Breast epithelium (tissue), 3 donors: Measurements from ENCODE around the gene GFPT2.

Experiments
- POLR2A ChIP-seq: fragments of 450-650 bp; IDR thresholded peaks from one replicate; pipeline ENCODE4 v1.6.1; 2016; ENCODE audit warnings: antibody characterized with exemption, mild to moderate bottlenecking, moderate library complexity
- TF ChIP-seq, protein P1 (sequence below), 3 donors: fragments of 450-650 bp; IDR thresholded peaks; one replicate each; pipeline ENCODE4 v1.5.1; 2016 to 2017; ENCODE audit warnings: antibody characterized with exemption in 3 of 3, mild to moderate bottlenecking in 3 of 3, moderate library complexity in 3 of 3

DNA sequence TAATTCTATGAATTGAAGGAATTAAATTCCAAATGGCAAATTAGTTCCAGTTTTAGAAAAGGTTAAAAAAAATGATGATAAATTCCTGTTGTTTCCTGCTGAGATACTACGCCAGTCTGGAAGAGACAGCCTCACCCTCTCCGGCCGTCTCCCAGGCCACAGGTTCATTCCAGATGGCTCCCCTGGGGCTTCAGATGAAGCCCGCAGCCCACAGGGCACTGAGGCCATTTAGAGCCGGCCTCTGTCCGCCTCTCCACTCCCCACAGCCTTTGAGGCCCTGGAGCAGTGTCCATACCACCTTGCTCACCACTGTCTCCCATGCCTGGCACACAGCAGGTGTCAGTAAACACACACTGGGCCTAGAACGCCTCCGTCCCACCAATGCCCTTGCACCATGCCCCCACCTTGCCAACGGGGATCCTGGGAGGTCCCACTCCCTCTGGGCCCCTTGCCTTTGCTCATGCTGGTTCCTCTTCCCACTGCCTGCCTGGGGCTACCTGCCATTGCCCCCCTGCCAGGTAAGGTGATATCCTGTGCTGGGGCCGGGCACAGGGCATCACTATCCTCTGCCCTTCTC lies 26.1 kb downstream of the GFPT2 start:
- TF ChIP-seq, protein P1, sequence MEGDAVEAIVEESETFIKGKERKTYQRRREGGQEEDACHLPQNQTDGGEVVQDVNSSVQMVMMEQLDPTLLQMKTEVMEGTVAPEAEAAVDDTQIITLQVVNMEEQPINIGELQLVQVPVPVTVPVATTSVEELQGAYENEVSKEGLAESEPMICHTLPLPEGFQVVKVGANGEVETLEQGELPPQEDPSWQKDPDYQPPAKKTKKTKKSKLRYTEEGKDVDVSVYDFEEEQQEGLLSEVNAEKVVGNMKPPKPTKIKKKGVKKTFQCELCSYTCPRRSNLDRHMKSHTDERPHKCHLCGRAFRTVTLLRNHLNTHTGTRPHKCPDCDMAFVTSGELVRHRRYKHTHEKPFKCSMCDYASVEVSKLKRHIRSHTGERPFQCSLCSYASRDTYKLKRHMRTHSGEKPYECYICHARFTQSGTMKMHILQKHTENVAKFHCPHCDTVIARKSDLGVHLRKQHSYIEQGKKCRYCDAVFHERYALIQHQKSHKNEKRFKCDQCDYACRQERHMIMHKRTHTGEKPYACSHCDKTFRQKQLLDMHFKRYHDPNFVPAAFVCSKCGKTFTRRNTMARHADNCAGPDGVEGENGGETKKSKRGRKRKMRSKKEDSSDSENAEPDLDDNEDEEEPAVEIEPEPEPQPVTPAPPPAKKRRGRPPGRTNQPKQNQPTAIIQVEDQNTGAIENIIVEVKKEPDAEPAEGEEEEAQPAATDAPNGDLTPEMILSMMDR (IDR thresholded peaks at IDR 0.05): no peak
- TF ChIP-seq POLR2A: no peak
